ENCODE data around the gene ACVR1C. TPM values are rescaled to one million over a fixed set of nuclear protein-coding genes. Genes with fewer than 3 reads are reported as not detected.

Gene ACVR1C
- total and polyA plus RNA-seq, 2 of the 8 experiments (the other 6 are each of a cell fraction or from before 2014, with no cell fraction given), result 0.21 to 0.52 TPM

DNA sequence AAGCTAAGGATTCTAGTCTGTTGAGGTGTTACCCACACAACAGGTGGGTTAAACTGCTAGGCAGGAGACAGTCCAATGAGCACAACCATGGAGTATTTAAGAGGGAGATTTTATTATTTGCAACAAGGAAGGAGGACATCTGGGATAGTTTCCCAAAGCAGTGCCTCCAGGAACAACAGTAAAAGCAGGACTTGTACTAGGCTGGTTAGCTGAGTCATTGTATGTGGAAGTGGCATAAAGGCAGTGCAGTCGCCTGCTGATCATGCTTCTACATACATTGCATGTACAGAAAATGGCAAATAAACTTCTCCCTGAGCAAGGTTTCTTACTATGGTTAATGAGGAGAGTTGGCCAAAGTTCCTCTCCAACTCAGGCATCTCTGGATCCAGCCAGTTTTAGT is 138.7 kb downstream of the ACVR1C start (continued):
- TF ChIP-seq, protein P1, sequence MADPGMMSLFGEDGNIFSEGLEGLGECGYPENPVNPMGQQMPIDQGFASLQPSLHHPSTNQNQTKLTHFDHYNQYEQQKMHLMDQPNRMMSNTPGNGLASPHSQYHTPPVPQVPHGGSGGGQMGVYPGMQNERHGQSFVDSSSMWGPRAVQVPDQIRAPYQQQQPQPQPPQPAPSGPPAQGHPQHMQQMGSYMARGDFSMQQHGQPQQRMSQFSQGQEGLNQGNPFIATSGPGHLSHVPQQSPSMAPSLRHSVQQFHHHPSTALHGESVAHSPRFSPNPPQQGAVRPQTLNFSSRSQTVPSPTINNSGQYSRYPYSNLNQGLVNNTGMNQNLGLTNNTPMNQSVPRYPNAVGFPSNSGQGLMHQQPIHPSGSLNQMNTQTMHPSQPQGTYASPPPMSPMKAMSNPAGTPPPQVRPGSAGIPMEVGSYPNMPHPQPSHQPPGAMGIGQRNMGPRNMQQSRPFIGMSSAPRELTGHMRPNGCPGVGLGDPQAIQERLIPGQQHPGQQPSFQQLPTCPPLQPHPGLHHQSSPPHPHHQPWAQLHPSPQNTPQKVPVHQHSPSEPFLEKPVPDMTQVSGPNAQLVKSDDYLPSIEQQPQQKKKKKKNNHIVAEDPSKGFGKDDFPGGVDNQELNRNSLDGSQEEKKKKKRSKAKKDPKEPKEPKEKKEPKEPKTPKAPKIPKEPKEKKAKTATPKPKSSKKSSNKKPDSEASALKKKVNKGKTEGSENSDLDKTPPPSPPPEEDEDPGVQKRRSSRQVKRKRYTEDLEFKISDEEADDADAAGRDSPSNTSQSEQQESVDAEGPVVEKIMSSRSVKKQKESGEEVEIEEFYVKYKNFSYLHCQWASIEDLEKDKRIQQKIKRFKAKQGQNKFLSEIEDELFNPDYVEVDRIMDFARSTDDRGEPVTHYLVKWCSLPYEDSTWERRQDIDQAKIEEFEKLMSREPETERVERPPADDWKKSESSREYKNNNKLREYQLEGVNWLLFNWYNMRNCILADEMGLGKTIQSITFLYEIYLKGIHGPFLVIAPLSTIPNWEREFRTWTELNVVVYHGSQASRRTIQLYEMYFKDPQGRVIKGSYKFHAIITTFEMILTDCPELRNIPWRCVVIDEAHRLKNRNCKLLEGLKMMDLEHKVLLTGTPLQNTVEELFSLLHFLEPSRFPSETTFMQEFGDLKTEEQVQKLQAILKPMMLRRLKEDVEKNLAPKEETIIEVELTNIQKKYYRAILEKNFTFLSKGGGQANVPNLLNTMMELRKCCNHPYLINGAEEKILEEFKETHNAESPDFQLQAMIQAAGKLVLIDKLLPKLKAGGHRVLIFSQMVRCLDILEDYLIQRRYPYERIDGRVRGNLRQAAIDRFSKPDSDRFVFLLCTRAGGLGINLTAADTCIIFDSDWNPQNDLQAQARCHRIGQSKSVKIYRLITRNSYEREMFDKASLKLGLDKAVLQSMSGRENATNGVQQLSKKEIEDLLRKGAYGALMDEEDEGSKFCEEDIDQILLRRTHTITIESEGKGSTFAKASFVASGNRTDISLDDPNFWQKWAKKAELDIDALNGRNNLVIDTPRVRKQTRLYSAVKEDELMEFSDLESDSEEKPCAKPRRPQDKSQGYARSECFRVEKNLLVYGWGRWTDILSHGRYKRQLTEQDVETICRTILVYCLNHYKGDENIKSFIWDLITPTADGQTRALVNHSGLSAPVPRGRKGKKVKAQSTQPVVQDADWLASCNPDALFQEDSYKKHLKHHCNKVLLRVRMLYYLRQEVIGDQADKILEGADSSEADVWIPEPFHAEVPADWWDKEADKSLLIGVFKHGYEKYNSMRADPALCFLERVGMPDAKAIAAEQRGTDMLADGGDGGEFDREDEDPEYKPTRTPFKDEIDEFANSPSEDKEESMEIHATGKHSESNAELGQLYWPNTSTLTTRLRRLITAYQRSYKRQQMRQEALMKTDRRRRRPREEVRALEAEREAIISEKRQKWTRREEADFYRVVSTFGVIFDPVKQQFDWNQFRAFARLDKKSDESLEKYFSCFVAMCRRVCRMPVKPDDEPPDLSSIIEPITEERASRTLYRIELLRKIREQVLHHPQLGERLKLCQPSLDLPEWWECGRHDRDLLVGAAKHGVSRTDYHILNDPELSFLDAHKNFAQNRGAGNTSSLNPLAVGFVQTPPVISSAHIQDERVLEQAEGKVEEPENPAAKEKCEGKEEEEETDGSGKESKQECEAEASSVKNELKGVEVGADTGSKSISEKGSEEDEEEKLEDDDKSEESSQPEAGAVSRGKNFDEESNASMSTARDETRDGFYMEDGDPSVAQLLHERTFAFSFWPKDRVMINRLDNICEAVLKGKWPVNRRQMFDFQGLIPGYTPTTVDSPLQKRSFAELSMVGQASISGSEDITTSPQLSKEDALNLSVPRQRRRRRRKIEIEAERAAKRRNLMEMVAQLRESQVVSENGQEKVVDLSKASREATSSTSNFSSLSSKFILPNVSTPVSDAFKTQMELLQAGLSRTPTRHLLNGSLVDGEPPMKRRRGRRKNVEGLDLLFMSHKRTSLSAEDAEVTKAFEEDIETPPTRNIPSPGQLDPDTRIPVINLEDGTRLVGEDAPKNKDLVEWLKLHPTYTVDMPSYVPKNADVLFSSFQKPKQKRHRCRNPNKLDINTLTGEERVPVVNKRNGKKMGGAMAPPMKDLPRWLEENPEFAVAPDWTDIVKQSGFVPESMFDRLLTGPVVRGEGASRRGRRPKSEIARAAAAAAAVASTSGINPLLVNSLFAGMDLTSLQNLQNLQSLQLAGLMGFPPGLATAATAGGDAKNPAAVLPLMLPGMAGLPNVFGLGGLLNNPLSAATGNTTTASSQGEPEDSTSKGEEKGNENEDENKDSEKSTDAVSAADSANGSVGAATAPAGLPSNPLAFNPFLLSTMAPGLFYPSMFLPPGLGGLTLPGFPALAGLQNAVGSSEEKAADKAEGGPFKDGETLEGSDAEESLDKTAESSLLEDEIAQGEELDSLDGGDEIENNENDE (IDR thresholded peaks at IDR 0.05; ENCODE audit: insufficient replicate concordance, low read length), result no peak
- TF ChIP-seq, protein P2, sequence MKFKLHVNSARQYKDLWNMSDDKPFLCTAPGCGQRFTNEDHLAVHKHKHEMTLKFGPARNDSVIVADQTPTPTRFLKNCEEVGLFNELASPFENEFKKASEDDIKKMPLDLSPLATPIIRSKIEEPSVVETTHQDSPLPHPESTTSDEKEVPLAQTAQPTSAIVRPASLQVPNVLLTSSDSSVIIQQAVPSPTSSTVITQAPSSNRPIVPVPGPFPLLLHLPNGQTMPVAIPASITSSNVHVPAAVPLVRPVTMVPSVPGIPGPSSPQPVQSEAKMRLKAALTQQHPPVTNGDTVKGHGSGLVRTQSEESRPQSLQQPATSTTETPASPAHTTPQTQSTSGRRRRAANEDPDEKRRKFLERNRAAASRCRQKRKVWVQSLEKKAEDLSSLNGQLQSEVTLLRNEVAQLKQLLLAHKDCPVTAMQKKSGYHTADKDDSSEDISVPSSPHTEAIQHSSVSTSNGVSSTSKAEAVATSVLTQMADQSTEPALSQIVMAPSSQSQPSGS (IDR thresholded peaks at IDR 0.05; ENCODE audit: low read length), result no peak
- no peak for TF ChIP-seq POU5F1 (IDR thresholded peaks at IDR 0.05; ENCODE audit: low read depth, low read length)
- no peak for TF ChIP-seq BRCA1 (IDR thresholded peaks at IDR 0.05; ENCODE audit: low read depth, low read length)
- no peak for TF ChIP-seq PHF8 (conservative IDR thresholded peaks at IDR 0.05; ENCODE audit: low read depth, low read length)
- no peak for TF ChIP-seq CBX8 (IDR thresholded peaks at IDR 0.05; ENCODE audit: borderline replicate concordance, low read depth, low read length)
- TF ChIP-seq SIN3A (conservative IDR thresholded peaks at IDR 0.05 in 1 of 2, IDR thresholded peaks at IDR 0.05 in 1 of 2; ENCODE audit: low read depth in 1 of 2, low read length in 2 of 2), result no peak
- no peak for TF ChIP-seq KDM4A (IDR thresholded peaks at IDR 0.05; ENCODE audit: low read depth, low read length, severe bottlenecking)
- TF ChIP-seq GTF2F1 (IDR thresholded peaks at IDR 0.05; ENCODE audit: borderline replicate concordance, low read depth, low read length), result no peak

Data from H1 (cell line).